ENCODE data around the gene MCRIP2.

Gene MCRIP2

DNA sequence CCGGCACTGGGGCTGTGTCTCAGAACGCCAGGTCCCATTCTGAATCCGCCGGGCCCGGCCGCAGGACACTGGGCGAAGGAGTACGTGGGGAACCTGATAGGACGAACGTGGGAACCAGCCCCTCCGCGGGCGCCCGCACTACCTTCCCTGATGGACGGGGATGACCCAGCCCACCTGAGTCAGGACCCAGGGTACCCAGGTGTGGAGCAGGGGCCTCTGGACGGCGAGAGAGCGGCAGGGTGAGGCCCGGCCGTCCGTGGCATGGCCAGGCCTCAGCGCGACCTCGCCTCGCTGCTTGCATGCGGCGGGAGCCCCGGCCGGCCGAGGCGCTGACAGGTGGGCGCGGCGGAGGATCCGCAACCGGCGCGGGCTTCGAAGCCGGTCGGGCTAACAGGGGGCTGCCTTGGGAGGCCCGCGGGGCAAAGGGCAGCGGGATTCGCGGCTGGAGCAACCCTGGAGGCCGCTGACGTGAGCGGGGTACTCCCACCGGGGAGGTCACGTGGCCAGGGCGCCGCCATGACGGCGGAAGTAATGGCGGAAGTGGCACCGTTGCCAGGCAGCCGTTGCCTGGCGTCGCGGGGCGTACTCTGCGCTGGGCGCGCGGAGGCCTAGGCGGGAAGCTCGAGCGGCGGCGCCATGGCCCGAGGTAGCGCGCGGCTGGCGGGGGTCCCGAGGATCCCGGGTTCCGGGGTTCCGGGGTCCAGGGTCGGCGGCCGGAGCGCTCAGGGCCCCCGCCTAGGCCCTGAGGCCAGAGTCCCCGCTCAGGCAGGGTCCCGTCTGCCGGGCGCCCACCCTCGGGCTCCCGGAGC lies 7.4 kb downstream of the MCRIP2 start, which contains the start of gene WDR90:
TSS of gene WDR90 (plus strand) at position 585 of the 809 bp plus-strand sequence. CDS start at position 637, 52 bp downstream.
- DNase-seq (ENCODE audit: low read depth), result peak; percentile 86

DNA sequence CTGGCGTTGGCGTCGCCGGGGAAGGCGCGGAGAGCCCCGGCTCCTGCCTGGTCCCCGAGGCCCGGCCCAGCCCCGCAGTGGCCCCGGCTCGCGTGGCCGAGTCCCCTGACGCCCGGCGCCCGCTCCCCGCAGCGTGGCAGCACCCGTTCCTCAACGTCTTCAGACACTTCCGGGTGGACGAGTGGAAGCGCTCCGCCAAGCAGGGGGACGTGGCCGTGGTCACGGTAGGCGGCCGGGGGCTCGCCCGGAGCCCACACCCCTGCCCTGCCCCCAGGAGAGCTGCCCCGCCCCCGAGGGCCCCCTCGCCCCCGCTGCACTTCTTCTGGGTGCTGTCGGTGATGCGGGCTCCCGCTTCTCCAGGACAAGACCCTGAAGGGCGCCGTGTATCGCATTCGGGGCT lies 8.0 kb downstream of the MCRIP2 start:
- no peak for DNase-seq (ENCODE audit: low read depth)

DNA sequence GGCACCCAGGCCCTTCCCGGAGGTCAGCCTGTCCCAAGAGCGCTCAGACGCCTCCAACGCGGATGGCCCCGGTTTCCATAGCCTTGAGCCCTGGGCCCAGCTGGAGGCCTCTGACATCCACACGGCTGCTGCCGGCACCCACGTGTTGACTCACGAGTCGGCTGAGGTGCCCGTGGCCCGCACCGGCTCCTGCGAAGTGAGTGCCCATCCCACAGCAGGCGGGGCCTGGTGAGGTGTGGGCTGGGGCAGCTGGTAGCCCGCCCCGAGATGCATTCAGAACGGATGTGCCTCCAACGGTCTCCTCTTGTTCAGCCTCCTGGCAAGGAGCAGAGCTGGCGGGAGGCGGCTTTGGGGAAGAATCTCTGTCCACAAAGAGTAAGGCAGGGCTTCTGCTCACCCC lies 10.2 kb downstream of the MCRIP2 start:
- no peak for DNase-seq (ENCODE audit: low read depth)

DNA sequence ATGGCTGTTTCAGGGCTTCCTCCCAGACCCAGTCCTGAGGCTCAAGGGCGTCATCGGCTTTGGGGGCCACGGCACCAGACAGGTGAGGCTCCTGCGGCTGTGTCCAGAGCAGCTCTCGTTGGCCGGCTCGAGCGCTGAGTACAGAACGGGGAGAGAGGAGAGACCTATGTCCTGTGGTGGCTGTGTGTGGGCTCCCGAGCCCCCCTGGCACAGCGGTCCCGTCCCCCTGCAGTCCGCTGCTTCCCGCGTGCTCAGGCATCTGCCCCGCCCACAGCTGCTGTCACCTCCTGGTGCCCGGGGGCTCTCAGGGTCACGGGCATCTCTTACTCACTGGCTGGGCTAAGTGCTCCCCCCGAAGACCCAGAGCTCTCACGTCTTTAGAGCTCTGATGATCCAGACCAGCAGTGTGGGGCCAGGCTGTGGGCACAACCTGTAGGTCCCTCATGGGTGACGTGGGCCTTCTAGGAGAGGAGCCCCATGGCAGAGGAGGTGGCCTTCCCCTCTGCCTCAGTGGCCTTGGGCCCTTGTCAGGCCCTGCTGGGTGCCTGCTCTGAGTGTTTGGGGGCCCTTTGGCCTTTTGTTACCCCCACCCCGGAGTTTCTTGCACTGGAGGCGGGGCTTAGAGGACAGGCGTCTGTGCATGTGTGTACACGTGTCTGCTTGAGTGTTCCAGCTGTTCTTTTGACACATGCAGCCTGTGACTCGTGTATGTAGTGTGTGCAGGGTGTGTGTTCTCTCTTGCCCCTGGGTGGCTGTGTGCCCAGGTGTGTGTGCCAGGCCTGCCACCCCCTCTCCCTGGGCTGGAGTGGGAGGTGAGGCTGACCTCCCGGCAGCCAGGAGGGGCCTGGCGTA lies 11.1 kb downstream of the MCRIP2 start:
- no peak for DNase-seq (ENCODE audit: low read depth)

DNA sequence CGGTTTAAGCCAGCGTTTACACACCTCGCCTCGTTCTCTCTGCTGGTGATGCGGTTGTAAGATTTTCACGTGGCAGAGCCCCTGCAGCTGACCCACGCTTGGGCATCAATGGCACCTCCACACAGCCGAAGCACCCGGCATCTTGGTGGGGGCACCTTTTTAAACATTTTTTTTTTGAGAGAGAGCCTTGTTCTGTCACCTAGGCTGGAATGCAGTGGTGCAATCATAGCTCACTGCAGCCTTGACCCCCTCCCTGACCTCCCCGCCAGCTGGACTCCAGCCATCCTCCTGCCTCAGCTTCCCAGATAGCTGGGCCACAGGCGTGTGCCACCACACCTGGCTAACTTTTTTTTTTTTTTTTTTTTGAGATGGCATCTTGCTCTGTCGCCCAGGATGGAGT lies 12.4 kb downstream of the MCRIP2 start:
- no peak for DNase-seq (ENCODE audit: low read depth)

DNA sequence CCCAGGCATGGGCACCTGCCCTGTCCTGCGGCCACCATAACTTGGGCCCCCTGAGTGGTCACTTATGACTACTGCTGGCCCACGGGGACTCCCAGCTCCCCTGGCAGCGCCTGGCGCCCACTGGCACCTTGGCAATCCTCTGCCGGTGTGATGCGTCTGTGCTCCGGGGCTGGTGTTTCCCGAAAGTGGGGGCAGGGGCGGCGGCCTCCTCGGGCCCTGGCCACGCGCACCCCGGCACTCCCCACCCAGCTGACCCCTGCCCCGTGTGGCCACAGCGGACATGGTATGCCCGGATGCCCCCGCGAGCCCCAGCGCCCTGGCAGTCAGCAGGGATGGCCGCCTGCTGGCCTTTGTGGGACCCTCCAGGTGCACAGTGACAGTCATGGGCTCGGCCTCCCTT lies 15.9 kb downstream of the MCRIP2 start:
- no peak for DNase-seq (ENCODE audit: low read depth)

DNA sequence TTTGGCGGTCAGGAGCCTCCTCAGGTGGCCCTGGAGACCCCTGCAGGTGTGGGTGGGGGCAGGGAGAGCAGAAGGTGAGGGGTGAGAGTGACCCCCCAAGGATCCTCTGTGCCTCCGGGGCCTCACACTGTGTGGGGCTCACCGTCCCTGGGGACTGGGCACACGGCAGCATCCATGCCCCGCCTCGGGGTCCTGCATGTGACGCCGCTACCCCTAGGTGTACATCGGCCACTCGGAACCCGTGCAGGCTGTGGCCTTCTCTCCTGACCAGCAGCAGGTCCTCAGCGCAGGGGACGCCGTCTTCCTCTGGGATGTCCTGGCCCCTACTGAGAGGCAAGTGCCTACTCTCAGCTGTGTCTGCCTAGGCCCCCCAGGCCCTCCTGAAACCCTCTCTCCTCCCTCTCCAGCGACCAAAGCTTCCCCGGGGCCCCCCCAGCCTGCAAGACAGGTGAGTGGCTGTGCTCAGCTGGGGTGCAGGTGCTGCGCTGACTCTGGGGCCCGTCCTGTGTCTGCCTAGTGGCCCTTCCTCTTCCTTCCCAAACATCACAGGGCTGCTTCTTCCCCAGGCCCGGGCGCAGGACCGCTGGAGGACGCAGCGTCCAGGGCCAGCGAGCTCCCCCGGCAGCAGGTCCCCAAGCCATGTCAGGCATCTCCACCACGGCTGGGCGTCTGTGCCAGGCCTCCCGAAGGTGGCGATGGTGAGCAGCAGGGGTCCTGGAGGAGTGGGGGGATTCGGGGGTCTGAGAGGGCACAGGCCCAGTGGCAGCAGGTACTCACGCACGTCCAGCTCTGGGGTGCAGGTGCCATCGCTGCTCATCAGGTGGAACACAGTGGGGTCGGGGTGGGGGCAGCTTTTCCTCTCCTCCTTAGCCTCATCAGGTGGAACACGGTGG lies 17.3 kb downstream of the MCRIP2 start:
- no peak for DNase-seq (ENCODE audit: low read depth)

DNA sequence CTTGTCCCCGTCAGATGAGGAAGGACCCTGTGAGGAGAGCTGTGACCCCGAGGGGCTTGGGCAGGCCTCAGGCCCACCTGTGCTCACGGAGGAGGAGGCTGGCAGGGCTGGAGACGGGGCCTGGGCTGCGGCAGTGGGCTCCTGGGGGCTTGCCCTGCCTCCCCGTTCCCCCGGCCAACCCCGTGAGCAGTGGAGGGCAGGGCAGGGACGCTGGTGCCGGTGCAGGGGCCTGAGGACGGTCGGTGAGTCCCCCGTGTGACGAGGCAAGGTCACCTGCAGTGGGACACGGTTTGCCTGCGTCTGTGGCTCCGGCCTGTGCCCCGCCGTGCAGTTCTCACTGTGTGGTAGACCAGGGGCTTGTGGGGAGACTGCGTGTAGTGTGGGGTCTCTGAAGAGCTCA lies 18.0 kb downstream of the MCRIP2 start:
- DNase-seq (ENCODE audit: low read depth), result no peak

DNA sequence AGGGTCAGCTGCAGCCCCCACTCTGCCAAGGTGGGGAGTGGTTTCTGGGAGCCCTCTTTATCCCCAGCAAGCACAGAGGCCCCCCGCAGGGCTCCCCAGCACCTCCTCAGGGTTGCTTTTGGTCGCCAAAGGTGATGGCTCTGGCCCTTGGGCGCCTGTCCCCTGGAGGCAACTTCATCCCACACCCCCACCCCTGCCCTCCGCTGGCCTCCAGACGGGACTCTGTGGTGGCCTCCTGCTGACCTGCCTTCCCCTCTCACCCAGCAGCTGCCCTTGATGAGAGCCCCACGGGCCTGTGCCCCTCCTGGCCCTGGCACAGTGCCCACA lies 18.5 kb downstream of the MCRIP2 start:
- DNase-seq (ENCODE audit: low read depth), result no peak

DNA sequence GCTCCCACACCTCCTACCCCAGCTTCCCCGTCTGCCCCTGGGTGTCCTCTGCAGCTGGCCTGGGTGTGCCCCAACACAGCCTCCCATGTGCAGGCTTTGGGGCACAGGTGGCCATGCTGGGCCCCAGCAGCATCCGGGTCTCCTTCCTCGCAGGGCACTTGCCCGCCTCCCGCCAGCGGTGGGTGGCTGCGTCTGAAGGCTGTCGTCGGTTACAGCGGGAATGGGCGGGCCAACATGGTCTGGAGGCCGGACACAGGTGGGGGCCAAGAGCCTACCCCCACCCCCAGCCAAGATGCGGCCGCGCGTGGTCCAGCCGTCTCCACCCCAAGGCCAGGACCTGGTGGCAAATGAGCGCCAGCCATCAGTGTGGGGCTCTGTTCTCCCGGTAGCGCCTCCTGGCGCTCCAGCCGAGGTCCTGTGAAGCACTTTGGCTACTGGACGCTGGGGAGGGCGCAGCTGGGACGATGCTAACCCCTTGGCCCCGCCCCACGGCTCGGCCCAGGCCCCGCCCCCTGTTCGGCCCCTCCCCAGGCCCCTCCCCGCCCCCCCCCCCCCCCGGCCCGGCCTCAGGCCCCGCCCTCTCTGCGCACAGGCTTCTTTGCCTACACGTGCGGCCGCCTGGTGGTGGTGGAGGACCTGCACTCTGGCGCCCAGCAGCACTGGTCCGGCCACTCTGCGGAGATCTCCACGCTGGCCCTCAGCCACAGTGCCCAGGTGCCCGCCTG lies 19.0 kb downstream of the MCRIP2 start:
- DNase-seq (ENCODE audit: low read depth), result peak; percentile 28

DNA sequence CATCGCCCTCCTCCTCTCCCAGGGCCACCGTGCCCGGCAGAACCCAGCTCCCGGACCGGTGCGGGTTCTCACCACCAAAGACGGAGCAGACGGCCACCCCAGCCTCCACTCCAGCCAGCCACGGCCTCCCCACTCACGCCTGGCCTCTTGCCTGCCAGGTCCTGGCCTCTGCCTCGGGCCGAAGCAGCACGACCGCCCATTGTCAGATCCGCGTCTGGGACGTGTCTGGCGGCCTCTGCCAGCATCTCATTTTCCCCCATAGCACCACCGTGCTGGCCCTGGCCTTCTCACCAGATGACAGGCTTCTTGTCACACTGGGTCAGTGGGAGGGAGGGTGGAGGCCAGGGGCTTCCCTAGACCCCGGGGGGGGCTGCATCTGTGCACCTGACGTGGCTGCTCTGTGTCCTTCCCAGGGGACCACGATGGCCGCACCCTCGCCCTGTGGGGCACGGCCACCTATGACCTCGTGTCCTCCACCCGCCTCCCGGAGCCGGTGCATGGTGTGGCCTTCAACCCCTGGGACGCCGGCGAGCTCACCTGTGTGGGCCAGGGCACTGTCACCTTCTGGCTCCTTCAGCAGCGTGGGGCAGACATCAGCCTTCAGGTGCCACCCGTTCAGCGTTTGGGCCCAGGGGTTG lies 19.7 kb downstream of the MCRIP2 start:
- DNase-seq (ENCODE audit: low read depth), result no peak

DNA sequence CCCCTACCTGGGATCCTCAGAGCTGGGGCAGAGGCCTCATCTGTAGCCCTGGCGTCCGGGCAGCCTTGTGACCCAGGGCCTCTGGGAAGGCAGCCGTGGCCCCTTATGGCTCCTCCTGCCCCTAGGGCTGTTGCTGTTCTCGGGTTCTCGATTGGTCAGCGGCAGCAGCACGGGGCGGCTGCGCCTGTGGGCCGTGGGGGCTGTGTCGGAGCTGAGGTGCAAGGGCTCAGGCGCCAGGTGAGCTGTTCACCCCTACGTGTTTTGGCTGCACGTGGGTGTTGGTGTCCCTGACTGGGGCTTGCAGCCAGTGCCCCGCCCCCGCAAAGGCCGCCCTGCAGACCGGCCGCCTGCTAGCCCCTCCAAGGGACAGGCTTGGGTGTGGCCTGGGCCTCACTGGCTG lies 20.5 kb downstream of the MCRIP2 start:
- DNase-seq (ENCODE audit: low read depth), result no peak

DNA sequence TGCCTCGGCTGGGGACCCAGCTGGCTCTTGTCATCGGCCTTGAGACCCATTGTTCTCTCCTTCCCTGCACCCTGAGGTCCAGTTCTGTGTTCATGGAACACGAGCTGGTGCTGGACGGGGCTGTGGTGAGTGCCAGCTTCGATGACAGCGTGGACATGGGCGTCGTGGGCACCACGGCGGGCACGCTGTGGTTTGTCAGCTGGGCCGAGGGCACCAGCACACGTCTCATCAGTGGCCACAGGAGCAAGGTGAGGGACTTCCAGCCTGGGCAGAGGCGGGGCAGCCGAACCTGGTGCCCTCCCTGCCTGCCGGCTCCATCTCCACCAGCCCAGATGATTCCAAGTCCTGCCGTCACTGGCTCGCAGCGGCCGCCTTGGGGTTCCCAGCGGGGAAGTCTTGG lies 21.0 kb downstream of the MCRIP2 start:
- no peak for DNase-seq (ENCODE audit: low read depth)

DNA sequence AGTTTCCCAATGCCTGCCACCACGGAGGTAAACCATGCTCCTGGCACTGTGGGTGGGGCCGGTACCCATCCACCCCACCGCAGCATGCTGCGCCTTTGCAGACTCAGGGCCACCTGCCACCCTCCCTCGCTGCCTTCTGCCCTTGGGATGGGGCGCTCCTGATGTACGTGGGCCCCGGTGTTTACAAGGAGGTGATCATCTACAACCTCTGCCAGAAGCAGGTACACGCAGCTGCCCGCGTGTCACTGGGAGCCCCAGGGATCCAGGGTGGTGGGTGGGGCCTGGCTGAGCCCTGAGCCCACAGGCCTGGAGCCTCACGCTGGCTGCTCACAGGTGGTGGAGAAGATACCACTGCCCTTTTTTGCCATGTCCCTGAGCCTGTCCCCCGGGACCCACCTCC lies 24.9 kb downstream of the MCRIP2 start:
- DNase-seq (ENCODE audit: low read depth), result no peak

DNA sequence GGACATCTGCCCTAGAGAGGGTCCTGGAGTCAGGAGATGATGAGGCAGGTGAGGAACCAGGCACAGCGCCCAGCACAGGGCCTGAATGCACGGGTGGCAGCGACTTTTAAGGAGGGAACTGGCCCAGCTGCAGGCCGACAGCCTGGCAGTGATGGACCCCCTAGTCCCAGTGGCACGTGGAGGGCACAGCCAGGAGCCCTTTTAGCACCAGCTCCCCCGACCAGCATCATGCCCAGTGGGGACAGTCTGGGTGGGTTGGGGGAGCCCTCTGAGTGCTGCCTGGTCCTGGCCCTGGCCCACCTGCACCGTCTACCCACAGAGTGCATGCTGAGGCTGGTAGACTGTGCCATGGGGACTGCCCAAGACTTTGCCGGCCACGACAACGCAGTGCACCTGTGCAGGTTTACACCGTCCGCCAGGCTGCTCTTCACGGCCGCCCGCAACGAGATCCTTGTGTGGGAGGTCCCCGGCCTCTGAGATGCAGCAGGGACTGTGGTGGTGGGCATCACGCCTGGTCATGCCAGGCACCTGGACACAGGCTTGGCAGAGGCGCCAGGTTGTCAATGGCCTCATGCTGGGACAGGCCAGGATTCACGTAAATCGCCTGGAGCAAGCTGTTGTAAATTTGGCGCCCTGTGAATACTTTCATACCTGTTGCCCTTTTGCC lies 25.6 kb downstream of the MCRIP2 start:
- no peak for DNase-seq (ENCODE audit: low read depth)

DNA sequence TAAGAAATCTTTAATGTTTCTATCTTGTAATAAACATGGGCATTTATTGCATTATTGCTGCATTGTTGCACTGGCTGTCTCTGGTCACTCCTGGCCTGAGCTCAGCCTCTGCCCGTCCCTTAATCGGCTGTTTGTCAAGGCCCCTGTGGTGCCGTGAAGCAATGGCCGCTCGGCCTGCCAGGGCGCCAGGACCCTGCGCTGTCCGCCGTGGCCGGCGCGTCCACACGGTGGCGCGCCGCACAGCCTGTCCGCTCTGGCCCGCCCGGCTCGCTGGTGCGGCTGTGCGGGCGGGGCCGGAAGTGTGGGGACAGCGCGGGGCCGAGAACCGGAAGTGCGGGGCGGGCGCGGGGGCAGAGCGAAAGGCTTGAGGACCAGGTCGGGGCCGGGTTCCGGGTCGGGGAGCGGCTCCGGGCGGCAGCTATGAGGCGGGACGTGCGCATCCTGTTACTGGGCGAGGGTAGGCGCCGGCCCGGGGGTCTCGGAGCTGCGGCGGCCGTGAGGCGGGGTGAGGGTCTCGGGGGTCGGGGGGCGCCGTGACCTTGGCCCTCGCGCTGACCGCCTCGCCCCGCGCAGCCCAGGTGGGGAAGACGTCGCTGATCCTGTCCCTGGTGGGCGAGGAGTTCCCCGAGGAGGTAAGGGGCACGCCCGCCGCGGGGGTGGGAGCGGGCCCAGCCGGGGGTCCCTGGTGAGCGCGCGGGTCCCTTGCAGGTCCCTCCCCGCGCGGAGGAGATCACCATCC lies 26.3 kb downstream of the MCRIP2 start, which contains the start of gene RHOT2:
TSS of gene RHOT2 (plus strand) at position 353 of the 739 bp plus-strand sequence. CDS start at position 421, 68 bp downstream.
- DNase-seq (ENCODE audit: low read depth), result peak; percentile 83

DNA sequence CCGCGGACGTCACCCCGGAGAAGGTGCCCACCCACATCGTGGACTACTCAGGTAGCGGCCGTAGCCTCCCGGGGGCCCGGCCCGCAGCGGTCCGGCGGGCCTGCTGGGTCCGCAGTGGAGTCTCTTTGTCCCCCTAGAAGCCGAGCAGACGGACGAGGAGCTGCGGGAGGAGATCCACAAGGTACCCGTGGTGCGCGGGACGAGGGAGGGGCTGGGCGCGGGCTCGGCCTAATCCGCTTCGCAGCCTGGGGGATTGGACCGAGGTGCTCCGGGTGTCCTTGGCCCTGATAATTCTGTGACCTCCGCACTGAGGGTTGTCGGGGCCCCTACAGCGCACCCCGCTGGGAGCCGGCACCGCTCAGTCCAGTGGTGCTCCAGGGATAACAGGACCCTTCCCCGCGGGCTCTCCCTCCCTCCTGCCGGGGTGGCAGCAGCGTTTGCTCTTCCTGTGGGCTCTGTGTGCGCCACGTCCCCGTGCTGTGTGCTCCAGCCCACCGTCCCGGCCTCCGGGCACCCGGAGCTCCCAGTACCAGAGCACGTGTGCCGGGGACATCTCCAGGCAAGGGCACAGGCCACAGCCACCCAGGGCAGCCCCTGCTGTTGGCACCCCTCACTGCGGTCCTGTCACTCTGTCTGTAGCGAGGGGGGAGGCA lies 27.0 kb downstream of the MCRIP2 start:
- no peak for DNase-seq (ENCODE audit: low read depth)

DNA sequence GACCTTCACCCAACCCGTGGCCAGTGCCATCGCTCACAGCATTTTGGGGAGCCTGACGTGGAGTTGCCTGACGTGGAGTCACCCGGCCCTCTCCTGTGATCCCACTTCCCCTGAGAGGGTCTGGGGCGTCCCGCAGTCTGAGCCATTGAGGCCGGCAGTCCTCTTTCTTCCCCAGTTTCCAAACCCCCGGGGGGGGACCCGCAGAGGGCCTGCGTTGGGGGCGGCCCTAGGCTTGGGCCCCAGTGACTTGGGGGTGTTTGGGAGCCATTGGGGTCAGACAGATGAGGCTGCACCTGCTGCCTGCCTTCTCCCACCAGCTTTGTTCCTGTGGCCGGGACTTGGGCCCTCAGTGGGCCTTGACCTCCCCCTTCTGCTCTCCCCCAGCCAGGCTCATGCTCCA lies 28.0 kb downstream of the MCRIP2 start:
- no peak for DNase-seq (ENCODE audit: low read depth)
